HG02970 (cell line): Measurements from ENCODE around the gene GABBR1.

Source experiments
- ATAC-seq: cut with Tn5 transposase; IDR thresholded peaks from one replicate; pipeline ENCODE4 v1.9.1; 2021; ENCODE audit warnings: mild to moderate bottlenecking, moderate library complexity, moderate number of reproducible peaks; ENCODE audit not compliant: unreplicated experiment, low FRiP score

Gene GABBR1

DNA sequence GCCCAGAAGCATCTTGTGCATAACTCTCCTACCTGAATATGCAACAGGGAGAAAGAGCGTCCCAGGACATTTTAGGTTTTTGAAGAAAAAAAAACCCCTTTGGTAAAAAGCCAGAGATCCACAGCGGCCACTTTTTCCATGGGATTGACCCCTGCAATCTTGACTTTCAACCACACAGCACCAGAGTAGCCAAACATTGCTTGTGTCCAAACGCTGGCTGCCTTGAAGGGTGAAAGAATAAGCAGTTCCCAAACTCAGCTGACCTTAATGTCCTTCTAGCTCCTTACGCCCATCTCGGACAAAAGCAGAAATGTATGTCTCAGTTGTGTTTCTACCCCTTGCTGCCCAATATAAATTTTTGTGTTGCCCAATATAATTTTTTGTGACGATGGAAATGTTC is 22.7 kb upstream of the GABBR1 start:
- no peak for ATAC-seq

DNA sequence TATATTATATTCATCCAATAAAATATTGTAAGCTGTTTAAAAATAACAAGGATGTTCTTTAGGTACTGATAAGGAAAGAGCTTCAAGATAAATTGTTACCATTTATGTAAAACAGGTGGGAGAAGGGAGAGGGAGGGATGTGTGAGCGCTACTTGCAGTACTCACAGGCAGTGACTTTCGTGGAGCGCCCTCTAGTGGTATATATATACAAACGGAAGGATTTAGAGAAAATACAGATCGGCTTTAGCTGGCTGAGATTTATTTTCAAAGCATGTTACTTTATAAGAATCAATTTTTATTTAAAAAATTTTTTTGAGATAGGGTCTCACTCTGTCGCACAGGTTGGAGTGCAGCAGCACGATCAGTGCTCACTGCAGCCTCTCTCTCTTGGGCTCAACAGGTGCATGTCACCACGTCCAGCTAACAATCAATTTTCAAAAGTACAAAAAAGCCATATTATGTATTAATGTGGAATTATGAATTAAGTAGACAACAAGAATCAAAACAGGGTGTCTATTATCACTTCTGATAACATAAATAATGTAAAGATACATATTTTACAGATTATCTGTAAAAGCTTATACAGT is 20.6 kb upstream of the GABBR1 start:
- no peak for ATAC-seq

DNA sequence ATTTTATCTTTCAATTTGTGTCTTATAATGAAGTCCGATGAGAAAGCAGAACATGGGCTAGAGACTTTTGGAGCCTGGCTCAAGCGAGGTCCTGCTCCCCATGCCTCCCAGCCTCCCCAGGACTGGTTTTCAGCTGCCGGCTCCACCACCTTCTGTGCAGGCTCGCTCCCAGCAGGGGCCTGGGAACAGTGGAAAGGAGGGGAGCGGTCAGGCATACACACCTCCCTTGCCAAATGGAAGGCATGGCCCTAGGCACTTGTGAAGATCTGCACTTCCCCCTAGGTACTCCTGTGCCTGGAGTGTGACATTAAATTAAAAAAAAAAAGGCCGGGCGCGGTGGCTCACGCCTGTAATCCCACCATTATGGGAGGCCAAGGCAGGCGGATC is 19.2 kb upstream of the GABBR1 start:
- no peak for ATAC-seq

DNA sequence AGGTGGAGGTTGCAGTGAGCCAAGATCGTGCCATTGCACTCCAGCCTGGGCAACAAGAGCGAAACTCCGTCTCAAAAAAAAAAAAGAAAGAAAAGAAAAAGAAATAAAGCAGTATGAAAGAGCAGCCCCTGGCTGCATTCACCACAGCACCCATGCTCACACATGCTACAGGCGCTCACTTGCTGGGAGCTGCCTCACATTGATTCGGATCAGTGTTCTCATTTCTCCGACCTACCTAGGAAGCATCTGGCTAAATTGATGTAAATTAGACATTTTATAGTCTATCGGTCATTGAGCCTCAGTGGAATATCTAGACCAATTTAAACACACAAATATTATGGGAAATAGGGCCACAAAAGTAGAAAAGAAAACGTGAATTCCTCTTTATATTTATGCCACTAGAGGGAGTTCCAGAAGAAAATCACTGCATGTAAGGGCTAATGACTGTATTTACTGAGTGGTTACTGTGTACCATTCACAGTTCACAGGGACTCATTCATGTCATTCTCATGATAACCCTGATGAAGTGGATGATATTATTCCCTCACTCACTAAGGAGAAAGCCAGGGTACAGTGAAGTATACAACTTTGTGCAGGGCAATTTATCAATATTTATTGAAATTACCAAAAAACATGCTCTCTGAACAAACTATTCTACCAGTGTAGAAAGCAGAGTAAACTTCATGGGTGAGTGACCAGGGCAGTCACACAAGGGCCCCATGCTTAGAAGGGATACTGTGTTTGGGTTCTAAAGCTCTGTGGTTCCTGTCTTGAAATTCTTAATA is 18.6 kb upstream of the GABBR1 start:
- no peak for ATAC-seq

DNA sequence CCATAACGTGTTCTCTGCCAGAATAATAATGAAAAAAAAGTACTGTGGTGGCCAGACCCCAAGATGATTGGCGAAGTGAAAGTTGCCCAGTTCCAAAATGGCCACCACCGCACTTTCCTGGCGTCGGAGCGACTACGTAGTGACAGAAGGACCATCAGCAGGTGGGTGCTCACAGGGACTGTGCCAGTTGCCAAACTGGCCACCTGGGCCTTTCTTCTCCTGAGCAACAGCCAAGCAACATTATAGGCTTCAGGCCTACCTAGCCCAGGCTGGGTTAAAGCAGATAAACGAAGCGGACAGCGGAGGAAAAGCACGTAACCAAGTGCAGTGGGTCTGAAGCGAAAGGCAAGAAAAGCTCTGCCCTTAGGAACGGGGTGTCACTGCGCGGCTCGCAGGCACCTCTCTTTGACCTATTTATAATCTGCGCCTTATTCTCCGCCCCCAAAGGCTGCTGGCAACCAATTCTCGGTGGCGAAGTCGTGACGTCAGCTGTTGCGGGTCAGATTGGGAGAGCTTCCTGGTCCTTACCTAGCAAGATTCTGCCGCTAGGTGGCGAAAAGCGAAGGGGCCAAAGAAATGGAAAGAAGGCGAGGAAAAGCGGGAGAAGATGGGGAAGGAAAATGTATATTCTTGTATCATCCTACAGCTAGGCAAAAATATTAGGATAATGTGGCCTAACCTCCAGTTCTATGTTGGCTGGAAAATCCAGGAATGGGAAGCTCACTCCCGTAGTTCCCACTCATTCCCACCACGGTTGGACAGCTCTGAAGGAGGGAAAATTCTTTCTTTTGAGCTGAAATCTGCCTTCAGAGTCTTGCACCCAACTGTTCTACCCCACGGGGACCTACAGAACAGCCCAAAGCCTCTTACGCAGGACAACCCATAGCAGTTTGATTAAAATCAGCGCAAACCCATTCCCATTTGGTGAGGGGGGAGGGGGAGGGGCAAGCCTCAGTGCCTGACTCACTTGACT is 17.0 kb upstream of the GABBR1 start:
- ATAC-seq, result peak; percentile 93

DNA sequence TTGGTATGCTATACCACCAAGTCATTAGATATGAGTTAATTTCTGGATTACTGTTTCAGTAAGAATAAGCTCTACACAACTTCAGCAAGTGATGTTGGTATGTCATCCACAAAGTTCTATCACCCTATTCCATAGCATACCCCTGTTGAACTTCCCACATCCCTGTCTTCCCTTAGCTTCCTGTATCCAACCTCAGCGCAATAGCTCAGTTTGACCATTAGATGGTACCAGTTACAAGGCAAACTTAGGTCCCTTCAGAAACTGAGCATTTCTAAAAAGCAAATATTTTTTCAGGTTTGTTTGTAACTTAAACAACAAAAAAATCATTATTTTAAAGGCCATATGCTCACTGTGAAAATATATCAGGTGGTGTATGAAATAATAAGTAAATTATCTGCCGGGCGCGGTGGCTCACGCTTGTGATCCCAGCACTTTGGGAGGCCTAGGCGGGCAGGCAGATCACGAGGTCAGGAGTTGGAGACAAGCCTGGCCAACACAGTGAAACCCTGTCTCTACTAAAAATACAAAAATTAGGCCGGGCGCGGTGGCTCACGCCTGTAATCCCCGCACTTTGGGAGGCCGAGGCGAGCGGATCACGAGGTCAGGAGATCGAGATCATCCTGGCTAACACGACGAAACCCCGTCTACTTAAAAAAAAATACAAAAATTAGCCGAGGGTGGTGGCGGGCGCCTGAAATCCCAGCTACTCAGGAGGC is 15.1 kb upstream of the GABBR1 start:
- ATAC-seq, result no peak

DNA sequence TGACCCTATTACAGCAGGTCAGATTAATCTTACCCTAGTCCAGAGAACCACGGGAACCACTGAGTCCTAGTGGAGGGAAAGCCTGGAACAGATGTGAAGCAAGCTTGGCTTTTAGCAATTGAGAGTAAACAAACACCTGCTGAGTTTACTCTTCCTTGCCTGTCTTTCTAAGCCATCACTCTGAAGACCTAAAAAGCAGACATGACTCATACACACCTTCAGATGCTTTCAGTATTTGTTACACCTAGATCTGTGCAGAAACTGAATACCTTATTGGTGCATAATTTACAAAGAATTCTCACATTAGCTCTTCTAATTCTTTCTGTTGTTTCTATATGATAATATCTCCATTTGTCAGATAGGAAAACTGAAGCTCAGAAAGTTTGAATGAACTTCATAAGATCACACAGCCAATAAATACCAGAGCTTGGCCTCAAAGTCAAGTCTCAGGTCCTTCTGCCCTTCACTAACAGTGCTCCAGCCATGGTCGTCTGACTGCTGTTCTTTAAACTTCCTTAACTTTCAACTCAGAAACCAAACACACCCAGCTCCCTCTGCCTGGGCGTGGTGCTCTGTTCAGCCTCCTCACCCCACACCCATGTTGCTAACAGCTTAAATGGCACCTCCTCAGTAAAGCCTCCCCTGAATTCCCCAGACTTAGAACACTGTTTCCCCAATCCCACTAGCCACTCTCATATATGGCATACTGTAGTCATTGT is 8.6 kb upstream of the GABBR1 start:
- no peak for ATAC-seq

DNA sequence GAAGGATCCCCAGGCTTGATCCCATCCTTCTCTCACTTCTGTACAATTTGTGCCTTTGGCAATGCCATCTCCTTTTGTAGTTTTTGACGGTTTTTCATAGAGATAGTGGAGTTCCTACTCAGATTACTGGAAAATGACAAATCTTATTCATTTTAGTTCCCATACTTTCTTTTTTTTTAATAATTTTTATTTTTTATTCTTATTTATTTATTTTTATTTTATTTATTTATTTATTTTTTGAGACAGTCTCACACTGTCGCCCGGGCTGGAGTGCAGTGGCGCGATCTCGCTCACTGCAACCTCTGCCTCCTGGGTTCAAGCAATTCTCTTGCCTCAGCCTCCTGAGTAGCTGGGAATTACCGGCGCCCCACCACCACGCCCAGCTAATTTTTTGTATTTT is 4.3 kb upstream of the GABBR1 start:
- no peak for ATAC-seq

DNA sequence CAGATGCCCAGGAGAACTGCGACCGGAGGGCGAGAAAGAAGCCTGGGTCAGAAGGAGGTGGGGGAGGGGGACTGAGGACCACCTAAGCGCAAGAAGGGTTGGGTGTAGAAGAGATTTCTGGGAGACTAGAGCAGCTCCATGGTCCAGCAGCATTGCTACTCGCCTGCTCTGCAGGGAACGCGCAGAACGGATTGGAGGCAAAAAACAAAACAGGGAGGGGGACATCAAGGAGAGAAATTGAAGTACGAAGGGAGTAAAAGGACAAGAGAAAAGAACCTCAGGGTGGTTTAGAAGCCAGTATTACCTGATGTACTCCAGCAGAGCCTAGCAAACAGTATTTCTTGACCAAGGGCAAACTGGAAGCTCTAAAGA is 537 bp upstream of the GABBR1 start:
- ATAC-seq, result no peak

DNA sequence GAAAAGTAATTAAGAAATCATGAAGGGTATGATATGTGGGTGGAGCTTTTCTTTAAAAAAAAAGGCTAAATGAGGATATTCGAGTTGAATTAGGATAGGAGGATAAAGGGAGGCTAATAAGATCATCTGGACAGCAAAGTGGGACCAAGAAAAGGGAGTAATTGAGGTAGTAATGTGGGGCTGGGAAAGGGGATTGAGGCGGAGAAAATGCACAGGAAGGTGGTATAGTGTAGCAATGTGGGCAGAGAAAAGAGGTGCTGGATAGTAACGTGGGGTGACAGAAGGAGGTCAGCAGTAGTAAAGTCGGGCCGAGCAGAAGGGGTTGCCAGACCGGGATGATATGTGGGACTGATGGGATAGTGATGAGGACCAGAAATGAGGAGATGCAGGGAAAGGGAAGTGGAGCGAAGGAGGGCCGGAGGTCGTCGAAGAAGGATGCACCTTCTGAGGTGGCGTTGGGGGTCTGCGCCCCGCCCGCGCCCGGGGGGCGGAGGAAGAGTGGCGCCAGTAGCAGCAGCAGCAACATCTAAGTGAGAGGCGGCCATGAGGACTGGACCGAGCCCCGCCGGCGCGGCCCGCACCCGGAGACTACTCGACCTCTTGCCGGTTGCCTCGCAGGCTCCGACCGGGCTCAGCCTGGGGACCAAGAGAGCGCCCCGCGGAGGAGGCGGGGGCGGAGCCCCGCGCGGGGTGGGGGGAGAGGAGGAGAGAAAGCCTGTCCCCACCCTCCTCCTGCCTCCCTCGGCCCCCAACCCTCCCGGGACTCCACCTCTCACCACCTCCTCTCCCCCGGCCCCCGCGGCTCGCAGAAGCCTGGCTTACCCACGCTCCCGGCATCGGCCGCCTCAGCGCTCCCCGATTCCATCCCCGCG is 887 bp downstream of the GABBR1 start:
- peak; percentile 45 for ATAC-seq

DNA sequence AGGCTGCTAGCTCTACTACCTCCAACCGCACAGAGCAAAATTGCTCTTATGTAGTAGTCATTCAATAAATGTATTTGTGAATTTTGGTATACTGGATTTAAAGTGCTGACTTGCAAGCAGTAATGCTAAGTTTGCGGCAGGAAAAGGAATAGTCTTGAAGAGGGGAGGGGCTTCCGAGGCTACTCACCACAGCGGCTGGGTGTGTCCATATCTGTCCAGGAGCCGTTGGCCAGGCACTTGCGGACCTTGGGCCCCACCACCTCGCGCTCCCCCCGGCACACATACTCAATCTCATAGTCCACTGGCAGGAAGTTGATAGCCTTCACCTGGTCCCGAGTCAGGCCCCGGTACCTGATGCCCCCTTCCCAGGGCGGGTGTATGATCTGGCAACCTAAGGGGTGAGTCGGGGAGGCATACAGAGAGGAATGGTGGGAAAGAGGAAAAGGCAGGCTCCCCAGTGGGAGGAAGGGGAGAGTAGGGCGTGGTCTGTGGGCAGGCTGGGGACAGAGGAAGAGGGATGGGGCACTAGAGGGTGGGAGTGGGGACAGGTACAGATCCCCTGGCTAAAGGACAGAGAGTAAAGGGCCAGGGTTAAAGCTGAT is 1.7 kb downstream of the GABBR1 start:
- no peak for ATAC-seq

DNA sequence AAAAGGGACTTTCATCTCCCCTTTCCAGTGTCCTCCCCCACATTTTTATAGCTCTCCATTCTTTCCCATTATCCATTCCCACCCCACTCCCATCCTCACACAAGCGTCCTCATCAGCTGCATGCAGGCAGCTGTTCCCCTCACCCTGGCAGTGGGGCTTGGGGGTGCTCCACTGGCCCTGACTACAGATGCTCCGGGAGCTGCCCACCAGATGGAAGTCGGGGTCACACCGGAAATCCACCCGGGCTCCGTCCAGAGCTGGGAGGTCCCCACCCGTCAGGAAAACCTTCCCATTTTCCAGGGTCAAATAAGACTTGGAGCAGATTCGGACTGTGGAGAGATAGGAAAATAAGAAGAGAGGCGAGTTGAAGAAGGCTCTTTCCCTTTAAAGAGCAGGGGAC is 2.7 kb downstream of the GABBR1 start:
- ATAC-seq, result no peak

DNA sequence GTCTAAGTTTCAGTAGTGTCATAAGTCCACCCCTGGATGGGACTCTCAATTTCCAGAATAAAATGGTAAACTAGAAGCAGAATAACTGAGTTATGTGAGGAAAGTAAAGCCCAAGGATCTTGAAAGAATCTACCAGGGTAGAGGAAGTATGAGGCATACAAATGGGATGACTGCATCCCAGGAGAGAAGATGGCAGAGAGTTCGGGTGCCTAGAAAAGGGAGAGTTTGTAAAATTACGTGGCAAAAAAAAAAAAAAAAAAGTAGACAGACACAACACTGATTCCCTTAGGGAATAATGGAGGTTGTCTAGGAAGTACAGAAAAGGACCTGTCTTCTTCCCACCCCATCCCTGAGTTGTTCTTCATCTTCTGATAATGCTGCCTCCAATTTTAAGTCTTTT is 3.4 kb downstream of the GABBR1 start:
- ATAC-seq, result no peak

DNA sequence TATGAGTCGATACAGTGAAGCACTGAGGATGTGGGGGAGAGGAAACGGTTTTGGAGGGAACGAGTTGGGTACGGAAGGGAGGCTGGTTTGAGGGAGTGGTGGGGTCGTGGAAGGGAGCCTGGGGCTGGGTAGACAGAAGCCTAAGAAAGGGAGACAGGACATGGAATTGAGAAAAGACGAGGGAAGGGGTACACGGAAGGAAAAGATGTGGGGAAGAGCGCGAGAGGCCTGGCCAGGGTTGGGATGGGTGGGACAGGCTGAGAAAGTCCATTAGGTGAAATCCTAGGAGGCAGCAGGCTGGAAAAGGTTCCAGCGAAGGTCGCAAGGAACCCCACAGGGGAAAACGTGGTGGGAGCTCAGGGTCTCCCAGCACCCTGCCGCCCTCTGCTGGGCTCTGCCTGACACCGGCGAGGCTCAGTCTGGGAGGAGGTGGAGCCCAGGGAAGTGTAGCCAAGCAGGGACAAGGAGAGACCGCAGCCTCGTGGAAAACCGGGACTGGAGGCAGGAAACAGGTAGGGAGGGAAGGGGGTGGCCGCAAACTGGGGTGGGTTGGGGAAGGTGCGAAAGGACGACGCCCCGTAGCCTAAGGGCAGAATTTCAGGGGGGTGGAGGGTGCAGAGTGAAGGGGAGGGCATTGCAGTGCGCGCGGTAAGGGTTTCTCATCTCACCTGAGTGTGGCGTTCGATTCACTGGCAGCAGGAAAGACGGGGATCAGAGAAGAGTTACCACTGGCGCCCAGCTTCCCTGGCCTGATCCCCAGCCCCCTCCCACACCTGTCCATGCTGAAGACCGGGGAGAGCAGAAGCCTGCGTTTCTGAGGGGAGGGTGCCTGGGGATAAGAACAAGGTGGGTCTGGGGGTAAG is 4.3 kb downstream of the GABBR1 start:
- ATAC-seq, result no peak

DNA sequence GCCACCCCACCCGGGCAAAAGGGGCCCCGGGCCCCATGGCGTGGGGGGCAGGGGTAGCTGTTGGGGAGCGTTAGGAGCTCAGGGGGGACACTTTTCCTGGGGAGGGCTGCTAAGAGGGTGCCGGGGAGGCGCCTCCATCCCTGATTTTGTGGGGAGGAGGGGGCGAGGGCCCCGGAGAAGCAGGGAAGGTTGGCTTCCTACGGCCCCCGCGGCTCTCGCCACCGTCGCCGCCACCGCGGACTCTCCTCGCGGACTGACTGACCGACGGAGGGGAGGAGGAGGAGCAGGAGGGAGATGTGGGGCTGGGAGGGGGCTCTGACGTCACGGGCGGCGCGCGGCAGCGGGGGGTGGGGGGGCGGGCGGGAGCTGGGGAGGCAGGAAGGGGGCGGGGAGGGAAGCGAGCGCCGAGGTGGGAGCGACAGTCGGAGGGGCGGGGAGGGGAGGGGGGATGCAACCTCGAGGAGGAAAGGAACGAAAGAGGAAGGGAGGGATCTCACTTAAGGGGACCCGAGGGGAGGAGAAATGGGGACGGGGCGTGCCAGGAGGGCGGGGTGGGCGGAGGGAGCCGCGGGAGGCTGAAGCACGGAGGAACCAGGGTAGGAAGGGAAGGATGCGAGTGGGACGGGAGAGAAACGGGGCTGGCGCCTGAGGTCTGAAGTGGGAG is 5.1 kb downstream of the GABBR1 start:
- ATAC-seq, result no peak

DNA sequence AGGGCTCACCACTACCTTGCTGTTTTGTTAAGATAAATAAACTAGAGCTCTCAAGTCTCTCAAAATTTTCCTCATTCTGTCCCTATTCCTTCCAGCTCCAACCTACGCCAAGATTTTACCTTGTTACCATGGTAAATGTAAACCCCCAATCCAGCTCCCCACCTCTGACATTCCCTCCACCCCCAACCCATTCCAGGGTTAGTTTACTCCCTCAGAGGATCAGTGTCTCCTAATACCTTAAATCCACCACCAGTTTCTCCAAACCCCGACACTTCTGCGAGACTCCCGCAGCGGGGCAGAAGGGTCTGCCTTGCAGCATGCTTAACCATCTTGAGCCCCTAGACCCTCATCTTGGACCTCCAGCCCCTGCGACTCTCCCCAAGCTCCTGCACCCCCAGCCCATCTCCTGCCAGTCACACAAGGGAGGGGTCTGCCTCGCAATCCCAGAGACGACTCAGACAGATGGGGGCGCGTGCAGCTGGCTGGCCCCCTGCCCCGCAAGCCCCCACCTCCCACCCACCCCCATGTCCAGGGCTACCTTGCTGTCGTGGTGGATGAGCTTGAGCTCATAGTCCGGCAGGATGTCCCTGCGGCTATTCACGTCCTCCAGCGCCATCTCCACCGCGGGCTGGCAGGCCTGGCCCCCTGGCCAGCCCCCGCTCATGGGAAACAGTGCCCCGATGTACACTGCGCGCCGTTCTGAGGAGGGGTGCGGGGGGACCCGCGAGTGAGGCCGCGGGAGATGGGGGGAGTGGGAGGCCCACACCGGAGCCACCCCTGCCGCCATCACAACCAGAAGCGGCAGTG is 5.8 kb downstream of the GABBR1 start:
- ATAC-seq, result no peak
